CD14-positive monocyte (primary cell): ENCODE results near the gene CHAF1A. TPM values are rescaled to one million over a fixed set of nuclear protein-coding genes. Genes with fewer than 3 reads are reported as not detected.

Experiments
- DNase-seq, 3 donors: peaks; one replicate each; pipeline ENCODE4 v3.0.0-alpha.2; 2011 to 2022
- H2AFZ ChIP-seq: 2 replicates; pipeline ENCODE4 v1.6.0; 2012; ENCODE audit warnings: mild to moderate bottlenecking, low read depth, low read length, inconsistent platforms; ENCODE audit not compliant: insufficient read depth, poor library complexity, severe bottlenecking
- H3K27ac ChIP-seq, 2 donors: 1 replicate in 1 of 2; 2 replicates in 1 of 2; pipeline ENCODE4 v1.5.1; 2012 to 2013; ENCODE audit warnings: low read length in 2 of 2, control low read depth in 1 of 2, inconsistent platforms in 1 of 2, low read depth in 1 of 2, mild to moderate bottlenecking in 1 of 2
- H3K27me3 ChIP-seq, 2 donors: one replicate each; pipeline versions ENCODE4 v1.6.0 to v1.6.1; 2011 to 2013; ENCODE audit warnings: low read length in 2 of 2; ENCODE audit not compliant: control insufficient read depth in 2 of 2, insufficient read depth in 2 of 2
- H3K36me3 ChIP-seq, 2 donors: replicated peaks in 1 of 2; 1 replicate in 1 of 2; 2 replicates in 1 of 2; pipeline versions ENCODE4 v1.5.1 to v1.6.1; 2012 to 2013; ENCODE audit warnings: low read length in 2 of 2, control low read depth in 1 of 2, inconsistent platforms in 1 of 2, mild to moderate bottlenecking in 1 of 2; ENCODE audit not compliant: insufficient read depth in 2 of 2, control insufficient read depth in 1 of 2
- H3K4me1 ChIP-seq, 2 donors: 1 replicate in 1 of 2; 2 replicates in 1 of 2; pipeline versions ENCODE4 v1.5.1 to v1.6.1; 2012 to 2013; ENCODE audit warnings: low read length in 2 of 2, control low read depth in 1 of 2, inconsistent platforms in 1 of 2, mild to moderate bottlenecking in 1 of 2, moderate library complexity in 1 of 2; ENCODE audit not compliant: insufficient read depth in 2 of 2, control insufficient read depth in 1 of 2
- H3K4me2 ChIP-seq: replicated peaks from 2 replicates; pipeline ENCODE3; 2012; ENCODE audit warnings: low read length, moderate library complexity, mild to moderate bottlenecking; ENCODE audit not compliant: poor library complexity, severe bottlenecking; ENCODE audit errors: extremely low read depth
- H3K4me3 ChIP-seq, 3 experiments: fragments of 200-600 bp in 1 of 3; sonication (generic) in 1 of 3; replicated peaks in 1 of 3; 1 replicate in 2 of 3; 2 replicates in 1 of 3; pipeline ENCODE4 v1.5.1; 2011 to 2013; ENCODE audit warnings: low read length in 3 of 3, mild to moderate bottlenecking in 3 of 3, control low read depth in 2 of 3, low read depth in 2 of 3, inconsistent platforms in 1 of 3, moderate library complexity in 1 of 3
- H3K79me2 ChIP-seq: 2 replicates; pipeline ENCODE4 v1.6.0; 2012; ENCODE audit warnings: mild to moderate bottlenecking, control low read depth, inconsistent platforms, low read length, moderate library complexity; ENCODE audit not compliant: insufficient read depth
- H3K9ac ChIP-seq: 2 replicates; pipeline ENCODE4 v1.6.0; 2017; ENCODE audit warnings: low read length, mild to moderate bottlenecking; ENCODE audit not compliant: insufficient read depth, poor library complexity, severe bottlenecking
- H3K9me3 ChIP-seq, 2 donors: replicated peaks in 1 of 2; 1 replicate in 1 of 2; 2 replicates in 1 of 2; pipeline versions ENCODE4 v1.5.1 to v1.6.1; 2012 to 2013; ENCODE audit warnings: low read length in 2 of 2, control low read depth in 1 of 2; ENCODE audit not compliant: control insufficient read depth in 1 of 2, insufficient read depth in 1 of 2
- H4K20me1 ChIP-seq: 2 replicates; pipeline ENCODE4 v1.6.0; 2012; ENCODE audit warnings: mild to moderate bottlenecking, low read length, control low read depth, moderate library complexity; ENCODE audit not compliant: insufficient read depth
- H3K27ac Mint-ChIP-seq, 7 donors: one replicate each; pipeline ENCODE4 v1.8.0; 2020; ENCODE audit warnings: mild to moderate bottlenecking in 7 of 7, mixed read lengths in 7 of 7, moderate library complexity in 6 of 7, inconsistent platforms in 2 of 7
- H3K27me3 Mint-ChIP-seq, 3 donors: one replicate each; pipeline ENCODE4 v1.8.0; 2021 to 2022; ENCODE audit warnings: low read depth in 3 of 3, mild to moderate bottlenecking in 3 of 3, mixed read lengths in 3 of 3, moderate library complexity in 3 of 3, inconsistent platforms in 1 of 3
- H3K36me3 Mint-ChIP-seq, 2 donors: one replicate each; pipeline ENCODE4 v1.8.0; 2020; ENCODE audit warnings: mixed read lengths in 2 of 2, inconsistent platforms in 1 of 2, mild to moderate bottlenecking in 1 of 2
- H3K4me1 Mint-ChIP-seq: one replicate; pipeline ENCODE4 v1.8.0; 2020; ENCODE audit warnings: mild to moderate bottlenecking, mixed read lengths
- H3K4me3 Mint-ChIP-seq, 2 donors: one replicate each; pipeline ENCODE4 v1.8.0; 2020; ENCODE audit warnings: mild to moderate bottlenecking in 2 of 2, mixed read lengths in 2 of 2, moderate library complexity in 1 of 2
- H3K9me3 Mint-ChIP-seq, 7 donors: one replicate each; pipeline ENCODE4 v1.8.0; 2020 to 2022; ENCODE audit warnings: mixed read lengths in 7 of 7, mild to moderate bottlenecking in 6 of 7, moderate library complexity in 6 of 7, inconsistent platforms in 2 of 7
- CTCF ChIP-seq: fragments of 200-600 bp; IDR thresholded peaks from one replicate; pipeline ENCODE4 v1.8.0; 2022; ENCODE audit warnings: antibody characterized with exemption, mild to moderate bottlenecking
- WGBS: methylation state at CpG from one replicate; pipeline ENCODE4 v1.1.5; 2013; ENCODE audit warnings: missing lambda C conversion rate; ENCODE audit not compliant: insufficient coverage; 5-methylcytosine and 5-hydroxymethylcytosine counted together
- intact Hi-C, 2 donors: fragments of 100-400 bp; cut with micrococcal nuclease; formaldehyde crosslinking; loops; one replicate each; pipeline versions ENCODE4 v1.15.0 to v1.15.1; 2023
- polyA plus RNA-seq, 3 donors: library from polyadenylated mRNA; depleted of rRNA in 1 of 3; unstranded in 2 of 3; stranded (reverse) in 1 of 3; fragments of 300-500 nt in 2 of 3; fragments of >200 nt in 1 of 3; fragmentation: Illumina TruSeq in 2 of 3; gene quantifications; 1 replicate in 2 of 3; 2 replicates in 1 of 3; pipeline ENCODE4 v1.2.3, GENCODE V29; 2012 to 2021

Gene CHAF1A
- polyA plus RNA-seq, 3 donors, result 4.4 to 26.4 (median 5.4) TPM

- Mint-ChIP-seq H3K4me3 (no peak overlapping the region), H3K27me3 (peaks cover 0 to 2% (median 0%) of the 10 kb centered on the region in 3 donors), H3K4me1 (peaks cover 44% of the 10 kb centered on the region), H3K36me3 (peaks cover 25 to 69% of the 10 kb centered on the region in 2 donors), H3K9me3 (peaks cover 0 to 2% (median 0%) of the 10 kb centered on the region in 7 donors), H3K27ac (peak overlapping the region; percentile 72 to 91 (median 82))
- Histone ChIP-seq H2AFZ (no peak overlapping the region), H3K4me2 (no peak overlapping the region), H3K9me3 (no peaks in the 10 kb centered on the region), H3K4me1 (peaks cover 26 to 28% of the 10 kb centered on the region in 2 donors), H3K9ac (no peak overlapping the region), H4K20me1 (peaks cover 99% of the 10 kb centered on the region), H3K27ac (peak overlapping the region; percentile 53 to 83), H3K79me2 (peaks cover 99% of the 10 kb centered on the region), H3K27me3 (no peaks in the 10 kb centered on the region), H3K4me3 (no peak overlapping the region), H3K36me3 (peaks cover 24 to 49% of the 10 kb centered on the region in 2 donors)
- intact Hi-C loops, result no loop called here
- DNase-seq, result no peak
- TF ChIP-seq CTCF, result no peak
- 91% methylated on average over 17 of the region's 17 CpGs for WGBS
Observed at GRCh38 chr19:4389511-4390016, 12.9 kb upstream of the CHAF1A start.

- Histone ChIP-seq H3K9me3 (no peaks in the 10 kb centered on the region), H3K4me1 (peaks cover 26 to 28% of the 10 kb centered on the region in 2 donors), H3K4me2 (peak overlapping the region; percentile 45), H3K27me3 (no peaks in the 10 kb centered on the region), H3K79me2 (peaks cover 99% of the 10 kb centered on the region), H2AFZ (no peak overlapping the region), H3K36me3 (peaks cover 26 to 49% of the 10 kb centered on the region in 2 donors), H3K4me3 (peak overlapping the region in 1 of 3 experiments; percentile 30), H4K20me1 (peaks cover 99% of the 10 kb centered on the region), H3K9ac (peak overlapping the region; percentile 32), H3K27ac (peak overlapping the region; percentile 53 to 83)
- Mint-ChIP-seq H3K4me1 (peaks cover 49% of the 10 kb centered on the region), H3K4me3 (peak overlapping the region; percentile 66 to 72), H3K9me3 (peaks cover 0 to 2% (median 0%) of the 10 kb centered on the region in 7 donors), H3K27ac (peak overlapping the region; percentile 76 to 91 (median 82)), H3K27me3 (peaks cover 0 to 2% (median 0%) of the 10 kb centered on the region in 3 donors), H3K36me3 (peaks cover 29 to 69% of the 10 kb centered on the region in 2 donors)
- WGBS, result 44% methylated on average over 7 of the region's 12 CpGs
- TF ChIP-seq CTCF, result no peak
- intact Hi-C loops, result no loop called here
- no peak for DNase-seq
Observed at GRCh38 chr19:4390017-4390566, 12.3 kb upstream of the CHAF1A start.
